ENCODE results near the gene SCP2.

The SCP2 gene

DNA sequence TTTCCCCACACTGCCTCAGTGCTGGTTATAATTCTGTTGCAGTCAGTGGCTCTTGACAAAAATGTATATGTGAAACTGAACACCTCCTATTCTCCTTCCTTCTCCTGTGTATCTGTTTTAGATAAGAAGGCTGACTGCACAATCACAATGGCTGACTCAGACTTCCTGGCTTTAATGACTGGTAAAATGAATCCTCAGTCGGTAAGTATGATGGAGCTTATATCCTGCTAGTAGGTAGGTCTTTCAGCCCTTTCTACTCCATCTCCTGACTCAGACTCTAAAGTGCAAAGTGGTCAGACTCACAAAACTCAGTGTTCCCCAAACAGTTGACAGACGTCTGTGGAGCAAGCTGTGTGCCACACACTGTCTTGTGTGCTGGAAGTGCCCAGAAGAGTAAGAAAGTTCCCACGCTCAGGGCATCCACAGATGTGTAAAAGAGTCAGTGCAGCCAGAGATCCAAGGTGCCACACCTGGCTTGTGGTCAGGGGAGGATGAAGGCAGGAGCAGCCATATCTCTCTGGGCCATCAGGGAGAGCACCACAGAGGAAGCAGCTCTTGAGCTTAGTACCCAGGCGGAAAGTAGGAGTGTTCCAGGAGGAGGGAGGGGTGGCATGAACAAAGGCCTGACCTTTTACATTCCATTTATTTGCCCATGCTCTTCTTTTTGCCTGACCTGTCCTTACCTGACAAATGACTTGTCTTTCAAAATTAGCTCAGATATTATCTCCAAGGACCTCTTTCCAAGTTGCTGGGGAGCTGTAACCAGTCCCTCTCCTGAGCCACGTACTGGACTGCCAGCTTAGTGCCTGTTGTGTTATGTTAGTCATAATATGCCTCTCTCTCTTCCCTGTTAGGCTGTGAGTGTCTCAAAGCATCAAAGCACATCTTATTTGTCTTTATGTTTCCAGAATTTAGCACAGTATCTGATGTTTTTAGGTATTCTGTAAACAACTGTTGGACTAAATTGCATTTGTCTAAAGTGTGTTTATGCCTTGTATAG, 121.0 kb downstream of the SCP2 start:
- no peak for TF ChIP-seq CTCF (IDR thresholded peaks at IDR 0.05; ENCODE audit: insufficient read depth, low read depth, low read length, missing control alignments)
- H3K4me3 ChIP-seq (ENCODE audit: low read depth, low read length) = no peak overlapping the region
- no peak for DNase-seq (ENCODE audit: low read depth)

- no peak for TF ChIP-seq CTCF (IDR thresholded peaks at IDR 0.05; ENCODE audit: insufficient read depth, low read depth, low read length, missing control alignments)
- no peak overlapping the region for H3K4me3 ChIP-seq (ENCODE audit: low read depth, low read length)
- no peak for DNase-seq (ENCODE audit: low read depth)
Observed at GRCh38 chr1:53048960-53049573, 122.0 kb downstream of the SCP2 start.

DNA sequence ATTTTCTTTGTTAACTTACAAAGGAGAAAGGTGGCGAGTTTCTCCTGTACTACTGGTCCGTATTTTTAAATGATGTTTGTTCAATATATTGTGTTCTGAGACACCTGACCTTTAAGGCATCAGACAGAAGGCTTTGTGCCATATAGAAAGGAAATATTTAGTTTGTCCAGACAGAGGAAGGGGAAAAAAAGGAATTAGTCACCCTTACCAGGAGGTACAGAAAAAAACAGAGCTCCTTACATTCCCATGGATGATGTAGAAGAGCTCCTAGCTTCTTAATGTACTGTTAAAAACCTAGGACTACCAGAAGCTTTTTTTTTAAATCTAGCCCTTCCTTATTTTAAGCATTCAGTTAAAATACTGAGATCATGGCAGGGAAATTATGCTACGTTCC, 122.5 kb downstream of the SCP2 start:
- H3K4me3 ChIP-seq (ENCODE audit: low read depth, low read length) = no peak overlapping the region
- no peak for DNase-seq (ENCODE audit: low read depth)
- no peak for TF ChIP-seq CTCF (IDR thresholded peaks at IDR 0.05; ENCODE audit: insufficient read depth, low read depth, low read length, missing control alignments)

DNA sequence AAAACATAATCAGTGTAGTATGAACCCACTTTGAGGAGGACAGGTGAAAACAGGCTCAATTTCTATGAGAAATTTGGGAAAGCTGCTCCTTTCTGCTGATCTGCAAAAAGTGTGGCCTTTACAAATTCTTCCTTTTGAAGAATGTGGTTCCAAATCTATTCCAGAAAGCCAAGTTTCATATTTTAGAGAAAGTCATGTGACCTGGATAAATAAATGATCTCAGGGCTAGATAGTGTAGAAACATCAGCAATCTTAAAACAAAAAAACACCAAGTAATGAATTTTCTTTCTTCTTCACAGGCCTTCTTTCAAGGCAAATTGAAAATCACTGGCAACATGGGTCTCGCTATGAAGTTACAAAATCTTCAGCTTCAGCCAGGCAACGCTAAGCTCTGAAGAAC, 123.2 kb downstream of the SCP2 start:
- TF ChIP-seq CTCF (IDR thresholded peaks at IDR 0.05; ENCODE audit: insufficient read depth, low read depth, low read length, missing control alignments) = no peak

DNA sequence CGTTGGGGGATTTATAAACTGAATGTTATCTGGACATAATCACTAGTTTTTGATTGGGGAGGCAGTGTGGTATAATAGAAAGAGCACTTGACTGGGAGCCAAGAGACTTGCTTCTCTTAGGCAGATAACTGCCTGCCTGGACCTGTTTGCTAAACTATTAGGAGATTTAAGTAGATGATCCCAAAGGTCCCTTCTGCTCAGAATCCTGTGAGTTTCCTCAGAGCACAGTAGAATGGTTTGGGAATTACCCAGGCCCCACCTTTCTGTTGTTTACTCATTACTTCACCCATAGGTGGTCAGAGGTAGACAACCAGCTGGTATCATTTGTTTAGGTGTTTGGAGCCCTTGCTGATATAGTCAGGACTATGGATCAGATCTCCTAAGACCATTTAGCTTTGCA, 124.6 kb downstream of the SCP2 start:
- H3K4me3 ChIP-seq (ENCODE audit: low read depth, low read length) = no peak overlapping the region
- DNase-seq (ENCODE audit: low read depth) = no peak
- no peak for TF ChIP-seq CTCF (IDR thresholded peaks at IDR 0.05; ENCODE audit: insufficient read depth, low read depth, low read length, missing control alignments)

More for the DNA sequence above, 123.2 kb downstream of the SCP2 start:
- no peak for DNase-seq (ENCODE audit: low read depth)
- H3K4me3 ChIP-seq (ENCODE audit: low read depth, low read length) = no peak overlapping the region

DNA sequence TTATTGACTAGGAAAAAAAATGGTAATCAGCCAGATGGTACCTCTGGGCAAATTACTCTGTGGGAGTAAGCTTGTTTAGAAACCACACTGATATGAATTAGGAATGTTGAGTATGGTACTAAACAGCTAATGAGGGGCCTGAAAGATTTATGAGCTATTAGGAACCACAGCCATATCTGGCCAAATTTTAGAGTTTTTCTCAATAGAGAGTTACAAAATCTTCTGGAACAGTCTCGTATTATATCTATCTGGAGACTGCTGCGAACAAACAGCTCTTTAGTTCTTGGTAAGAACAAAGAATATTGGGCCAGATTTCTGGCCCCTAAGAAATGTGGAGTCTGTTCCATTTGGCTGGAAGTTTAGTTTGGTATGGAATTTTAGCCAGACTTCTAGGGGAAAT, 130.1 kb downstream of the SCP2 start:
- no peak overlapping the region for H3K4me3 ChIP-seq (ENCODE audit: low read depth, low read length)
- TF ChIP-seq CTCF (IDR thresholded peaks at IDR 0.05; ENCODE audit: insufficient read depth, low read depth, low read length, missing control alignments) = no peak
- no peak for DNase-seq (ENCODE audit: low read depth)

All from GM12865 (cell line).